GM19438 (cell line): ENCODE data around the gene HCST.
"Not testable (repeated sequence)": the region's sequence is repeated elsewhere in the genome, so short reads cannot be mapped to it uniquely, and the experiment has no call there.

Experiments used
- ATAC-seq: cut with Tn5 transposase; IDR thresholded peaks from one replicate; pipeline ENCODE4 v1.9.1; 2021; ENCODE audit warnings: low read depth; ENCODE audit not compliant: unreplicated experiment

HCST gene

GRCh38 chr19:35903550-35904179 is 1.3 kb downstream of the HCST start:
- ATAC-seq: peak; percentile 39

GRCh38 chr19:35904311-35905068 is 2.2 kb downstream of the HCST start:
- ATAC-seq: no peak

GRCh38 chr19:35905178-35905727 is 2.9 kb downstream of the HCST start:
- no peak for ATAC-seq

- ATAC-seq: no peak
Measured at GRCh38 chr19:35907377-35907745, 5.0 kb downstream of the HCST start.

- ATAC-seq: no peak
Measured at GRCh38 chr19:35908010-35908441, 5.7 kb downstream of the HCST start, which contains the start of gene TYROBP. Gene TYROBP (minus strand): TSS chr19:35908295. CDS start chr19:35908228, 67 bp downstream.

- peak; percentile 52 for ATAC-seq
Measured at GRCh38 chr19:35908973-35909683, 6.8 kb downstream of the HCST start.

- ATAC-seq: no peak
Measured at GRCh38 chr19:35909684-35910035, 7.3 kb downstream of the HCST start.

GRCh38 chr19:35910355-35910754 is 8.0 kb downstream of the HCST start:
- not testable (repeated sequence) for ATAC-seq

GRCh38 chr19:35911173-35911572 is 8.8 kb downstream of the HCST start:
- no peak for ATAC-seq

GRCh38 chr19:35911790-35912189 is 9.5 kb downstream of the HCST start:
- ATAC-seq: no peak

- ATAC-seq: no peak
Measured at GRCh38 chr19:35913589-35913988, 11.3 kb downstream of the HCST start.

GRCh38 chr19:35915443-35915842 is 13.1 kb downstream of the HCST start:
- ATAC-seq: no peak

GRCh38 chr19:35919306-35919705 is 17.0 kb downstream of the HCST start:
- ATAC-seq: no peak

- no peak for ATAC-seq
Measured at GRCh38 chr19:35921012-35921411, 18.7 kb downstream of the HCST start.

GRCh38 chr19:35925501-35925900 is 23.2 kb downstream of the HCST start:
- ATAC-seq: no peak

- no peak for ATAC-seq
Measured at GRCh38 chr19:35928507-35928906, 26.2 kb downstream of the HCST start.

GRCh38 chr19:35929876-35930275 is 27.5 kb downstream of the HCST start:
- no peak for ATAC-seq

GRCh38 chr19:35931161-35931873 is 29.0 kb downstream of the HCST start:
- ATAC-seq: peak; percentile 92

GRCh38 chr19:35931874-35932202 is 29.5 kb downstream of the HCST start:
- no peak for ATAC-seq

- no peak for ATAC-seq
Measured at GRCh38 chr19:35932291-35932936, 30.1 kb downstream of the HCST start.
